GM12875 (cell line): ENCODE results near the gene NEO1.

Experiments used
- H3K4me3 ChIP-seq: one replicate; pipeline ENCODE4 v1.5.1; 2011; ENCODE audit warnings: low read depth, low read length, control low read depth
- CTCF ChIP-seq: IDR thresholded peaks from 2 replicates; pipeline ENCODE4 v1.5.1; 2011; ENCODE audit warnings: low read depth, mild to moderate bottlenecking, control low read depth, inconsistent platforms, low read length, moderate library complexity, borderline replicate concordance; ENCODE audit not compliant: insufficient read depth

NEO1 gene

GRCh38 chr15:73344056-73344455 lies 291.8 kb downstream of the NEO1 start:
- no peak overlapping the region for H3K4me3 ChIP-seq
- TF ChIP-seq CTCF, result no peak

DNA sequence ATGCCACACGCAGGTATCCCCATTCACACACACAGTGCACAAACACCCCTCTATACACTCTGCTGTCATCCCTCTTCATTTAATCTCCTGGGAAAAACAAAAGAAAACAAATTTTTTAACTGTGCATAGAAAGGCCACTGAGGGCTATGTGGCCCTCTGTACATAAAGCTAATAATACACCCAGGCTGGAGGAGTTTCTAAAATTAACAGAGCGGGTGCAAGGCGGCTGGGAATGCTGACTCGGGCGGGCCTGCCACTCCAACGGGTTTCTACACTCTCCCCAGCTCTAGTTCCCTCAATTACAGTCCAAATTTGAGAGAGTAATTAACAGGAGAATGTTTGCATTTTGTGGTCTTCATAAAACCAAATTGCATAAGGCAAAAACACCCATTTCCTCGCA lies 293.4 kb downstream of the NEO1 start:
- TF ChIP-seq CTCF, result no peak
- H3K4me3 ChIP-seq, result no peak overlapping the region

- no peak for TF ChIP-seq CTCF
- H3K4me3 ChIP-seq, result no peak overlapping the region
Measured at GRCh38 chr15:73346735-73347312, 294.6 kb downstream of the NEO1 start.

- H3K4me3 ChIP-seq, result no peak overlapping the region
- no peak for TF ChIP-seq CTCF
Measured at GRCh38 chr15:73349191-73349590, 296.9 kb downstream of the NEO1 start.

DNA sequence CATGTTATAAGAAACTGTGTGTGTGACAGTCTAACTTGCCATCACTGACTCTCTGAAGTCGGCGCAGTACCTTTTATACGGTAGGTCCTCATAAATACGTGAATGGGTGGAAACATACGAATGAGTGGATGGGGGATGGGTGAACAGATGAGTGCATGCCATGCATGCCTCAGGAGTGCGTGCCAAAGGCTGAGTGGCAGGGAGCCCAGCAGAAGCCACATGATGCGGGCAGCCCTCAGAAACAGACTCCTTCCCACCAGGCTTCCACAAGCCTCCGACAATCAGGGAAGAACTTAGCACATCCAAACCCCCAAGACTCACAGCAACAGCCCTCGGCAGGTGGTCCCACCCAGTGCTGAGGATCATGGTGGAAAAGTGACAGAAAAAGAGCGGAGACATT lies 299.8 kb downstream of the NEO1 start:
- no peak overlapping the region for H3K4me3 ChIP-seq
- no peak for TF ChIP-seq CTCF

GRCh38 chr15:73353734-73354133 lies 301.5 kb downstream of the NEO1 start:
- no peak for TF ChIP-seq CTCF

GRCh38 chr15:73354241-73354640 lies 302.0 kb downstream of the NEO1 start:
- H3K4me3 ChIP-seq, result no peak overlapping the region
- TF ChIP-seq CTCF, result no peak

More at GRCh38 chr15:73353734-73354133, 301.5 kb downstream of the NEO1 start:
- H3K4me3 ChIP-seq, result no peak overlapping the region
